CD4-positive, alpha-beta T cell treated with Interleukin-15 for 1 hour (primary cell): ENCODE results near the gene NDUFA11.
"Not testable (repeated sequence)": the region's sequence is repeated elsewhere in the genome, so short reads cannot be mapped to it uniquely, and the experiment has no call there.

Experiments used
- DNase-seq: peaks from one replicate; pipeline ENCODE4 v3.0.0-alpha.2; 2020

The NDUFA11 gene

GRCh38 chr19:5884065-5884811 lies 19.4 kb downstream of the NDUFA11 start:
- DNase-seq = not testable (repeated sequence)

- DNase-seq = not testable (repeated sequence)
Measured at GRCh38 chr19:5883157-5883873, 20.3 kb downstream of the NDUFA11 start.

- no peak for DNase-seq
Measured at GRCh38 chr19:5882421-5882968, 21.1 kb downstream of the NDUFA11 start.

GRCh38 chr19:5881543-5882299 lies 21.9 kb downstream of the NDUFA11 start:
- no peak for DNase-seq

- DNase-seq = no peak
Measured at GRCh38 chr19:5880604-5881078, 22.9 kb downstream of the NDUFA11 start.

- no peak for DNase-seq
Measured at GRCh38 chr19:5880196-5880595, 23.4 kb downstream of the NDUFA11 start.

- no peak for DNase-seq
Measured at GRCh38 chr19:5877882-5878281, 25.7 kb downstream of the NDUFA11 start.

GRCh38 chr19:5877427-5877826 lies 26.2 kb downstream of the NDUFA11 start:
- no peak for DNase-seq

GRCh38 chr19:5874496-5874895 lies 29.1 kb downstream of the NDUFA11 start:
- not testable (repeated sequence) for DNase-seq

- no peak for DNase-seq
Measured at GRCh38 chr19:5873617-5874199, 29.9 kb downstream of the NDUFA11 start.

- no peak for DNase-seq
Measured at GRCh38 chr19:5870986-5871394, 32.6 kb downstream of the NDUFA11 start.

GRCh38 chr19:5867201-5868136 lies 36.1 kb downstream of the NDUFA11 start:
- no peak for DNase-seq

- DNase-seq = no peak
Measured at GRCh38 chr19:5865772-5866171, 37.8 kb downstream of the NDUFA11 start.

GRCh38 chr19:5864725-5865486 lies 38.7 kb downstream of the NDUFA11 start:
- no peak for DNase-seq

GRCh38 chr19:5864013-5864720 lies 39.4 kb downstream of the NDUFA11 start:
- no peak for DNase-seq

GRCh38 chr19:5863030-5863665 lies 40.4 kb downstream of the NDUFA11 start:
- DNase-seq = no peak

GRCh38 chr19:5857203-5858081 lies 46.1 kb downstream of the NDUFA11 start:
- DNase-seq = no peak

- DNase-seq = not testable (repeated sequence)
Measured at GRCh38 chr19:5855151-5855550, 48.4 kb downstream of the NDUFA11 start.
